ENCODE results near the gene ENTREP3. TPM values are rescaled to one million over a fixed set of nuclear protein-coding genes. Genes with fewer than 3 reads are reported as not detected.

ENTREP3 gene
- total and polyA plus RNA-seq, 2 donors (not counting 3 experiments of a cell fraction or from before 2014, with no cell fraction given): 27.4 to 62.7 TPM

- CTCF ChIA-PET: interaction anchor here (1.0 kb wide), 2 partner anchors 20 to 21 kb away, joined by 3 read pairs; no protein-coding TSS in a partner anchor
Measured at GRCh38 chr1:155205035-155205434, 50.2 kb downstream of the ENTREP3 start.

DNA sequence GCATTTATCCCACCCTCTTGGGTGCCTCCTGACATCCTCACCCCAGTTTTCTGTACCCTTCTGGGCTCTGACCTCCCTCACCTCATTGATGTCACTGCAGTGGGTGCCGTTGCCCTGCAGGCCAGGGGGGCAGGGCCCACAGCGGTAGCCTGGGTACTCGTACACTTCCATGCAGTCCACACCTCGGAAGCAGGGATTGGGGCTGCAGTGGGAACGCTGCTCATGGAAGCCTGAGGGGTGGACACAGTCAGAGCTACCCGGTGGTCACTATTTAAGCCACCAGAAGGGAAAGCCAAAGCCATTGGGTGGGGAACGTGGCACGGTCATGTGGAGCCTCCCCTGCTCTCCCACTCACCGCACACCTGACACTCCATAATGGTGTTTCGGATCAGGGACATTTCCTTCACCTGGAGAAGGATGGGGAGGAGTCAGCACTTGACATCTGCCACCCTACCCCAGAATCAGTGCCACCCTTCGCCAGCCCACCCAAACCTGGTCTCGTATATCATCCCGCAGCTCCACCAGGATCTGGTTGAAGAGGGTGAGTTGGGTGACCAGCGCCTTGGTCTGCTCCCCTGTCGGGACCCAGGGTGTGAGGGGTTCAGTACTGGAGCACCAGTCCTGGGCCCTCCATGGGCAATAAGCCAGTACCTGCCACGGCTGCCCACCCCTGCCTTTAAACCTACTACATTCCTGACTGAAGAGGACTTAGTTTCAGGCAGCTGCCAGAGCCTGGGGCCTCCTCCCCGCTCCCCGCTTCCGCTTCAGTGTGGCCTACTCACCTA, 52.4 kb downstream of the ENTREP3 start:
- H3K9ac ChIP-seq (replicated peaks; ENCODE audit: extremely low read depth, insufficient read depth, low read length): no peak overlapping the region
- H3K27me3 ChIP-seq (ENCODE audit: control insufficient read depth in 2 of 2, insufficient read depth in 2 of 2, low read length in 2 of 2): no peaks in the 10 kb centered on the region
- TF ChIP-seq GATA2 (IDR thresholded peaks at IDR 0.05; ENCODE audit: insufficient read depth, insufficient read length, low read depth, low read length) (no peak), POLR2A (IDR thresholded peaks at IDR 0.05; ENCODE audit: low read depth, low read length) (no peak), JUN (IDR thresholded peaks at IDR 0.05; ENCODE audit: borderline replicate concordance, insufficient read depth, insufficient read length, low read depth) (no peak), POLR2AphosphoS5 (IDR thresholded peaks at IDR 0.05; ENCODE audit: insufficient read depth, low read depth, low read length) (no peak), MYC (IDR thresholded peaks at IDR 0.05; ENCODE audit: low read depth, low read length) (no peak), EZH2 (IDR thresholded peaks at IDR 0.05; ENCODE audit: borderline replicate concordance, low read depth, low read length, severe bottlenecking) (no peak), CTCF (IDR thresholded peaks at IDR 0.05; ENCODE audit: extremely low read depth in 1 of 2, insufficient read depth in 1 of 2, low read depth in 1 of 2, low read length in 2 of 2) (no peak), FOS (IDR thresholded peaks at IDR 0.05; ENCODE audit: borderline replicate concordance, insufficient read depth, low read length) (no peak)
- TF ChIP-seq, protein P1, sequence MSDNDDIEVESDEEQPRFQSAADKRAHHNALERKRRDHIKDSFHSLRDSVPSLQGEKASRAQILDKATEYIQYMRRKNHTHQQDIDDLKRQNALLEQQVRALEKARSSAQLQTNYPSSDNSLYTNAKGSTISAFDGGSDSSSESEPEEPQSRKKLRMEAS (IDR thresholded peaks at IDR 0.05; ENCODE audit: insufficient read depth, insufficient read length): no peak
- DNase-seq (ENCODE audit: low read depth, low spot score): no peak
- H3K79me2 ChIP-seq (ENCODE audit: control insufficient read depth, insufficient read depth, low read length): no peaks in the 10 kb centered on the region
- no peaks in the 10 kb centered on the region for H4K20me1 ChIP-seq (replicated peaks; ENCODE audit: control insufficient read depth, extremely low read depth, insufficient read depth, low read length)
- no peak overlapping the region for H3K4me2 ChIP-seq (ENCODE audit: insufficient read depth, low read length)
- H3K9me1 ChIP-seq (replicated peaks; ENCODE audit: control insufficient read depth, extremely low read depth, insufficient read depth, low read length): no peaks in the 10 kb centered on the region
- dilution Hi-C loops (cut with MboI; ENCODE audit: extremely low pct_ligation_motif_present, low sequenced_read_pairs): no loop called here
- H3K36me3 ChIP-seq (ENCODE audit: control insufficient read depth in 2 of 2, extremely low read depth in 1 of 2, insufficient read depth in 2 of 2, low read length in 2 of 2): peaks cover 0 to 2% of the 10 kb centered on the region in 2 experiments
- H3K4me3 ChIP-seq (replicated peaks in 1 of 3; ENCODE audit: insufficient read depth in 1 of 3, low read depth in 1 of 3, low read length in 3 of 3): no peak overlapping the region
- no peak for FAIRE-seq
- BruUV-seq (replicated peaks): no TSS peak
- H3K4me1 ChIP-seq (ENCODE audit: control insufficient read depth, extremely low read depth, insufficient read depth, low read length): peaks cover 10% of the 10 kb centered on the region
- intact Hi-C loops (cut with micrococcal nuclease): no loop called here
- no peaks in the 10 kb centered on the region for H3K9me3 ChIP-seq (replicated peaks; ENCODE audit: control insufficient read depth, insufficient read depth, low read length)
- ChIA-PET CTCF (interaction anchor here (0.7 to 1.6 kb wide), 4 partner anchors 9 to 41 kb away, joined by 3 to 8 read pairs (median 4); no protein-coding TSS in a partner anchor), POLR2A (no interaction called here)
- no peak overlapping the region for H3K27ac ChIP-seq (ENCODE audit: insufficient read depth, low read depth, low read length)
- H2AFZ ChIP-seq (ENCODE audit: low read depth, low read length): no peak overlapping the region

More at GRCh38 chr1:155205035-155205434, 50.2 kb downstream of the ENTREP3 start:
- DNase-seq (ENCODE audit: low read depth, low spot score) (no peak), FAIRE-seq (no peak)
- no peaks in the 10 kb centered on the region for H3K36me3 ChIP-seq (ENCODE audit: control insufficient read depth in 2 of 2, extremely low read depth in 1 of 2, insufficient read depth in 2 of 2, low read length in 2 of 2)
- TF ChIP-seq POLR2A (IDR thresholded peaks at IDR 0.05; ENCODE audit: low read depth, low read length): no peak
- dilution Hi-C loops (cut with MboI; ENCODE audit: extremely low pct_ligation_motif_present, low sequenced_read_pairs): no loop called here
- peaks cover 21% of the 10 kb centered on the region for H3K4me1 ChIP-seq (ENCODE audit: control insufficient read depth, extremely low read depth, insufficient read depth, low read length)
- no peak overlapping the region for H3K27ac ChIP-seq (ENCODE audit: insufficient read depth, low read depth, low read length)
- POLR2A ChIA-PET: no interaction called here
- no peak overlapping the region for H3K9ac ChIP-seq (replicated peaks; ENCODE audit: extremely low read depth, insufficient read depth, low read length)
- no peaks in the 10 kb centered on the region for H3K27me3 ChIP-seq (ENCODE audit: control insufficient read depth in 2 of 2, insufficient read depth in 2 of 2, low read length in 2 of 2)
- H3K79me2 ChIP-seq (ENCODE audit: control insufficient read depth, insufficient read depth, low read length): peaks cover 2% of the 10 kb centered on the region
- H3K4me2 ChIP-seq (ENCODE audit: insufficient read depth, low read length): no peak overlapping the region
- BruUV-seq (replicated peaks): no TSS peak
- H4K20me1 ChIP-seq (replicated peaks; ENCODE audit: control insufficient read depth, extremely low read depth, insufficient read depth, low read length): no peaks in the 10 kb centered on the region
- H3K9me3 ChIP-seq (replicated peaks; ENCODE audit: control insufficient read depth, insufficient read depth, low read length): no peaks in the 10 kb centered on the region
- H3K9me1 ChIP-seq (replicated peaks; ENCODE audit: control insufficient read depth, extremely low read depth, insufficient read depth, low read length): no peaks in the 10 kb centered on the region
- intact Hi-C loops (cut with micrococcal nuclease): loop anchor here (5.0 kb wide), 1 partner anchor 387 kb away; no protein-coding TSS in a partner anchor
- no peak overlapping the region for H3K4me3 ChIP-seq (replicated peaks in 1 of 3; ENCODE audit: insufficient read depth in 1 of 3, low read depth in 1 of 3, low read length in 3 of 3)
- H2AFZ ChIP-seq (ENCODE audit: low read depth, low read length): no peak overlapping the region

All from endothelial cell of umbilical vein (primary cell).